NCI-H524 (cell line): ENCODE data around the gene PRICKLE2.

ENCODE experiments used
- DNase-seq, 2 experiments: peaks; one replicate each; lab custom pipeline; 2025; lab: John Stamatoyannopoulos, UW

Gene PRICKLE2

GRCh38 chr3:64155328-64155727 lies 69.9 kb downstream of the PRICKLE2 start:
- DNase-seq = no peak

GRCh38 chr3:64152676-64153466 lies 72.4 kb downstream of the PRICKLE2 start:
- no peak for DNase-seq

- no peak for DNase-seq
Measured at GRCh38 chr3:64152086-64152485, 73.2 kb downstream of the PRICKLE2 start.

DNA sequence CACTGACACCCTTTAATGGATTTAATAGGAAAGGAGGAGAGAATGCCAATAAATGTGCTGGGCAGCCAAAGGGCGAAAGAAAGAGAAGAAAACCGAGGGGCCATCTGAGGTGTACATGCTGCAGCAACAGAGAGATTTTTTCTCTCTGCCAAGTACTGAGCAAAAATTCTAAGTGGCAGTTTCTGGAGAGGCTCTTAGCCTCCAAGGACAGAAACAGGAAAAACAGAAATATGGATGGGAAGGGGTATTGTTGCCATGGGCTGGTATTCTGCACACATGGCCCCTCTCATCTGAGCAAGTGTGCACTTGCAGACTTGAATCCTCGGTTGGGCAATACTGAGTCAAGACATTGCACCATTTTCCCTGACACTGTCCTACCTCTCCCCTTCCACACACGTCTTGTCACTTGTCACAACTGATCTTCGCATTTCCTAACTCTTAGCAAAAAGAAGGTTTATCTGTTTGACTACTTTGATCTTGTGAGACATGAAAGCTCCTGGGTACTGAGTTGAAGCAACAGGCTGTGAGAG lies 73.9 kb downstream of the PRICKLE2 start:
- no peak for DNase-seq

- DNase-seq = peak; percentile 87 to 90
Measured at GRCh38 chr3:64150623-64151207, 74.6 kb downstream of the PRICKLE2 start.

DNA sequence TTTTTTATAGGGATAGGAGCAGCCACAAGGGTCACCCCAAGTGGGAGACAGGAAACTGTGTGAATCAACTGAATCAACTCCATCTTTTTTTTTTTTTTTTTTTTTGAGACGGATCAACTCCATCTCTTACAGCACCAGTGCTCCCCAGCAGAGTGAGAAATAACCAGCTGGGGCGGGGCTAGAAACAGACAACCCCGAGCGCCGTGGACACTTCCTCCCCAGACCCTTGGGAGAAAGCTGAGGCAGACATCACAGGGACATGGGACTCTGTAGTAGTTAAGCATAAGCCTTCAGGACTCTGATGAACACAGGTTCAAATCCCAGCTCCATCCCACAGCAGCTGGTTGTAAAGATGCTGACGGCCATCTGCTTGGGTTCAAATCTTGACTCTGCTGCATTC lies 75.4 kb downstream of the PRICKLE2 start:
- no peak for DNase-seq

DNA sequence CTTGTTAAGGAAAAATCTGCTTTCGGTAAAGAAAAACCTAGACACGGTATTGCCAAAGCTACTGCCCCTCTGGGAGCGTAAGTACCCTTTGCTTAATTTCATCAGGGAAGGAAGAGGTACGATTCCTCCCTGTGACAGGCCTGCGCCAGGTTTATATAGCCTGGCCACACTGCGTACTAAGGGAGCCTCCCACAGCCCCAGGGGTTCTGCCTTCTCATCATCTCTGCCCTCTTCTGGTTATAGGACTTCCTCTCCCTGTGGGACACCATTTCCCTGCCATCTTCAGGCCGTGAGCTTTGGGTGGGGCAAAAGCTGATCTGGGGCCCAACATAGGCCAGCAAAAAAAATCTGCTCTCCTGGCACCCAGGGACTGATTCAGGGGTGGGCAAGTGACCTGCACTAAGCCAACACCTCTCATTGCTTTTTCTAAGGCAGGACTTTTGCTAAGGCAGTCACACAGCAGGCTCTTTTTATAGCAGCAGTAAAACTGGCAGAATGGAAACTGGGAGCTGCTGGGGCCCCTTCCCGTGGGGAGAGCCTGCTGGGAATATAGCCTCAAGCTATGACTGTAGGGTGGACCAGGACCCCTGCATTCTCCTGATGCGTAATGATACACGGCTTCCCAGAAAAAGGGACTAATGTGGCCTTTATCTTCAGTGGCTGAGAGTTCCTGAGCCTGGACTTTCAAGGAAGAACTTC lies 76.2 kb downstream of the PRICKLE2 start:
- no peak for DNase-seq

- no peak for DNase-seq
Measured at GRCh38 chr3:64147211-64147610, 78.1 kb downstream of the PRICKLE2 start.

DNA sequence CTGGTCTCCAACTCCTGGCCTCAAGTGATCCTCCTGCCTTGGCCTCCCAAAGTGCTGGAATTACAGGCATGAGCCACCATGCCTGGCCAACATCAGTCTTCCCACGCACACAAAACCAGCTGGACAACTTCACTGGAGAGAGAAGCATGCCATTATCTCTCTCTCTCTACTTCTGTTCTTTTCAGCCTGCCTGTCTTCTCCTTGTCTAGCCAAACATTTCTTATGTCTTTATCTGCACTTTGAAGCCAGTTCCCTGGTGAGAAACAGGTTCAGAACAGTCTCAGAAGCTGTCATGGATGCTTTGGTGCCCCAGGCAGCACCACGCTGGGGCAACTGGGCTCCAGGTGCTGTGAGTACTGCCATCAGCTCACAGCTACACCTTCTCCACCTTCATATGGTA lies 79.8 kb downstream of the PRICKLE2 start:
- DNase-seq = no peak

- peak; percentile 11 to 71 for DNase-seq
Measured at GRCh38 chr3:64144241-64144900, 80.9 kb downstream of the PRICKLE2 start.

DNA sequence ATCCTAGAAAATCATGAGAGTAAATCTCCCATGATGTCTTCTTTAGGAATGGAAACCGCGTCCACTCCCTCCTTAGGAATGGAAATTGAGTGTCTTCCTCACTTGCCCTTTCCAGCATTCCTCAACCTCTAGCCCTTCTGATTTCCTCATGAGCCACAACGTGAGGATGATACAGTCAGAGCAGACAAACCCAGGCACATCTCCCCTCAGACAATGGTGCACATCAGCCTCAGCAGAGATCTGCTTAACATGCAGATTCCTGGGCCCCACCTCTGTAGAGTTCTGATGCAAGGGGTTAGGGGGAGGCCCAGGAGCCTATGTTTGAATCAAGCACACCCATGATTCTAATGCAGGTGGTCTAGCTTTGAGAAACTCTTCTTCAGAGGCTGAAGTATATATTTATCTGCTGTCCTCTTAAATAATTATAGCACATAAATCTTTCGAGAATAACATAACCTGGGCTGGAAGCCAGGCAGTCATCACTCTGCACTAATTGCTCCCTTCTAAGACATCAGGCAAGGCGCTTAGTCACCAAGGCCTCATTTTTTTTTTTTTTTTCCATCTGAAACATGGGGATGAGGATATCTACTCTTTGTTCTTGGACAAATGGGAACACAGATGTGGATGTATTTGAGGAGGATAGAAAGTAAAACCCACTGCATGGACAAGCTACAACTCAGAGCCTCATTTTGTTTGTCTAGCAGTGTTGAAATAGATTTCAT lies 81.7 kb downstream of the PRICKLE2 start:
- DNase-seq = peak; percentile 50 to 77

DNA sequence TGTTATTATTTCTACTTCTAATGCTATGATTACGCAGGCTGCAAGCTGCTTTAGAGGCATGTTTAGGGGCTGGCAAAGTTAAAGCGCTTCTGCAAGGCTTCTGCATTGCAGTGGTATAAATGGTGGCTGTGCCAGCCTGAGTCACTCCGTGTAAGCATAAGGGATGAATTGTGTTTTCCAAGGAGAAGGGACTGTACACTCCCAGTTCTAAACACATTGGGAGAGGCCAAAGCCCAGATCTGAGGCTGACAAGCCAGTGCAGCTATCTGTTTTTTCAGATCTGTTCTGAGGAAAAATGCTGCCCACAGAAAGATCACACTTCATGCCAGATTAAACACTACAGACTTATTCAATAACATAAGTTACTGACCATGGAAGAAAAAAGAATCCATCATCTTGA lies 83.8 kb downstream of the PRICKLE2 start:
- DNase-seq = no peak

- peak; percentile 56 to 59 for DNase-seq
Measured at GRCh38 chr3:64140651-64141050, 84.6 kb downstream of the PRICKLE2 start.

- no peak for DNase-seq
Measured at GRCh38 chr3:64138656-64139375, 86.5 kb downstream of the PRICKLE2 start.

DNA sequence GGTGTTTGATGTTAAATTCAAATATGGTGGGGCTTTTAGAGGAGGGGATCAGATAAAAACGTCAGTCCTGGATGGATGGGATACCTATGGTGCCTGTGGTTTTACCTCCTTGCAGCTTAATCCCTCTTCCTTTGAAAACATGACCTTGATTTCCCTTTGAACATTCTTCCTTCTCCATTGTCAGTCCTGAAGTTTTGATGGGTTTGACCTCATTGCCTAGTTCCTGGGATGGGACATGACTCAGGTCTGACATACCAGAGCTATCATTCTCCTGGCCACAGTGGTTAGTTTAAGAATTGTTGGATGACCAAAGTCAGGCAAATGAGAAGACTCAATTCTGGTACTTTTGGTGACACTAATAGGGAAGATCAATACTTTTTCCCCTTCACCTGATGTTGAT lies 87.2 kb downstream of the PRICKLE2 start:
- DNase-seq = no peak

DNA sequence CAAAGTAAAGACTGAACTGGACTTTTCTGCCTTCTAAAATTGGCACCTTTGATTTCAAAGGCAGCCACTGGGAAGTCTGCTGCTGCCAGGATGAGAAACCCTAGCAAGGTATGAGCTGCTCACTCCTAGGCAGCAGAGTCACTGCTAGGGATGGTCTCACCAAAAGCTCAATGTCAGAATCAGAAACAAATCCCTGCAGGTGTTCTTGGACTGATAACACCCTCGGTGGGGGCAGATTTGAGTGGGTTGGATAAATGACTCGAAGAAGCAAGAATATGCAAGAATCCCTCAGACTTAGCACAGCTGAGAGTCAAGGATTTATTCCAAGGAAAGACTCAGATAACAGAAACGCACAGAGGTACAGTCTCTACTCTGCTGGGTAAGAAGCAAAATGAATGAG lies 90.4 kb downstream of the PRICKLE2 start:
- no peak for DNase-seq

DNA sequence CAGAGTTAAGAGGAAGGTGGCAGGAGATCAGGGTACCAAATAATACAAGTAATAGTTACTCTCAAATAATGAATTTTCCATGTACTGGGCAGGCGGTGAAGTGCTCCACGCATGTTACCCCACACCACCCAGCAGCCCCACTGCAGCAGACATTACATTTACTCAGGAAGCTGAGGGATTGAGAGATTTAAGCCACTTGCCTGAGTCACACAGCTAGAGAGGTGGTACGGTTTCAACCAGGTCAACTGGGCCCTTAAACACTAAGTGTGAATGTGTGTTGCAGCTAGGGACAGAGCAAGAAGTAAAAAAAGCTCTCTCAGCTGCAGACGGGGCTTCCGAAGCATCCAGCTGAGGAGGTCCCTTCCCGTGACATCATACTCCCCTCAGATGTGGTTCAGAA lies 91.3 kb downstream of the PRICKLE2 start:
- DNase-seq = no peak

DNA sequence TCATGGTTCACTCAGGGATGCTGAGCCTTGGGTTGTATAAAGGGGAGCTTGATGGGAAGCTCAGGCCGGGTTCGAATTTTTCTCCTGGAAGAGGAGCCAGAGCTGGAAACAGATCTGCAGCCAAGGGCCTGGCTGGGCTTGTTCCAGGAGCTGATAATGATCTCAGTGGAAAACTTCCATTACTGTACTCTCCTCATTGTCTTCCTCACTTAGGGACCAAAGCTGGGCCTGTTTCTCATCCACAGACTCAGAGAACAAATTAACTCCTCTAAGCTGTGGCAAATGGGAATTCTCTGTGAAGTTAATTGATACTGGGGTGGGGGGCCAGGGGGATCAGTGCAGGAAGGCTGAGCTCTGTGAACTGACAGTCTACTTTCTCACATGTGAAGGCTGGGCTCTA lies 92.0 kb downstream of the PRICKLE2 start:
- DNase-seq = no peak

DNA sequence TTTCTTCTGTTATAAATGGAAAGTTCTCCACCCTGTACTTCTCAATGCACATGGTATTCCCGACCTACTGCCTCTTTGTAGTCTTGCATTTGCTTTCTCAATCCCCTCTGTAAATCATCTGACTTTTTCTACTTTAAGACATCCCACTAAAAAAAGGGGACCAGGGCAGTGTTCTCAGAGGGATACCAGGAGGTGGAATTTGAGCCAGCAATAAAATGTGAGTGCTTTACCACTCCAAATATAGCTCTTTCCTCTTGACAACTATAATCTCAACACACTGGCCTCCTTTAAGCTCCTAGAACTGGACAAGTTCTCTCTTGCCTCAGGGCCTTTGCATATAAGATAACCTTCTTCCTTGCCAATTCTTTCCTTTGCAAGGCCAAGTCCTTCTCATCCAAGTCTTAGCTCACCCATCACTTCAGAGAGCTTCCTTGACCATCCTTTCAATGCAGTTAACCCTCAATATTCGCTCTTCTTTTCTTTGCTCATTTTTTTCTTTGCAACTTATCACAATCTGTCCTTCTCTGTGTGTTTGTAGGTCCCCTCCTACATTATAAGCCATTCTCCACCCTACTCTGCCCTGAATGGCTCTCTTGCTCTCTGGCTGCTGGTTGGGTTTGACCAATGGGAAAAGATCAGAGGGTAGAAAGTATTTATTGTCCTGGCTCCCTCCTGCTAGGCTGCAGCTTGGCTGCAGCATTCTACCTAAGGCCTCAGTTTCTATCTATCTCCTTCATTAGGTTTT lies 93.4 kb downstream of the PRICKLE2 start:
- DNase-seq = peak; percentile 44 to 84

GRCh38 chr3:64130436-64130835 lies 94.8 kb downstream of the PRICKLE2 start:
- DNase-seq = no peak
